Neural crest cell (in vitro differentiated cells): ENCODE results near the gene TMEM117. TPM values are rescaled to one million over a fixed set of nuclear protein-coding genes. Genes with fewer than 3 reads are reported as not detected.

Experiments
- DNase-seq: peaks from one replicate; pipeline ENCODE4 v3.0.0; 2021; ENCODE audit warnings: low read depth, mixed read lengths, low spot score
- H3K27ac Mint-ChIP-seq: one replicate; pipeline ENCODE4 v1.8.0; 2021; ENCODE audit warnings: mild to moderate bottlenecking, mixed read lengths; ENCODE audit not compliant: unreplicated experiment
- H3K27me3 Mint-ChIP-seq: 2 replicates; pipeline ENCODE4 v1.8.0; 2021; ENCODE audit warnings: low read depth, mild to moderate bottlenecking, mixed read lengths
- H3K36me3 Mint-ChIP-seq: 2 replicates; pipeline ENCODE4 v1.8.0; 2021; ENCODE audit warnings: low read depth, mild to moderate bottlenecking, mixed read lengths
- H3K4me1 Mint-ChIP-seq: 2 replicates; pipeline ENCODE4 v1.8.0; 2021; ENCODE audit warnings: mixed read lengths
- H3K4me3 Mint-ChIP-seq: one replicate; pipeline ENCODE4 v1.8.0; 2021; ENCODE audit warnings: mild to moderate bottlenecking, mixed read lengths
- H3K9me3 Mint-ChIP-seq: 2 replicates; pipeline ENCODE4 v1.8.0; 2021; ENCODE audit warnings: mixed read lengths
- CTCF ChIP-seq: fragments of 200-600 bp; sonication (generic); conservative IDR thresholded peaks from 2 replicates; pipeline ENCODE4 v1.5.0; 2021; ENCODE audit warnings: antibody characterized with exemption, mild to moderate bottlenecking
- total RNA-seq: library from RNA; stranded (reverse); gene quantifications from 2 replicates; pipeline ENCODE4 v1.2.1, GENCODE V29; 2021

The TMEM117 gene
- total RNA-seq, 1 donor from 2014 or later, result 7.6 TPM

GRCh38 chr12:44225149-44225510 lies 389.2 kb downstream of the TMEM117 start:
- H3K36me3 Mint-ChIP-seq, result no peaks in the 10 kb centered on the region
- DNase-seq, result no peak

GRCh38 chr12:44227616-44228015 lies 391.7 kb downstream of the TMEM117 start:
- Mint-ChIP-seq H3K27ac (no peak overlapping the region), H3K27me3 (no peaks in the 10 kb centered on the region), H3K4me1 (no peaks in the 10 kb centered on the region), H3K9me3 (no peaks in the 10 kb centered on the region), H3K4me3 (no peak overlapping the region), H3K36me3 (no peaks in the 10 kb centered on the region)
- no peak for TF ChIP-seq CTCF
- no peak for DNase-seq

More at GRCh38 chr12:44225149-44225510, 389.2 kb downstream of the TMEM117 start:
- TF ChIP-seq CTCF, result no peak
- Mint-ChIP-seq H3K27me3 (no peaks in the 10 kb centered on the region), H3K4me1 (no peaks in the 10 kb centered on the region), H3K9me3 (no peaks in the 10 kb centered on the region), H3K4me3 (no peak overlapping the region), H3K27ac (no peak overlapping the region)

- H3K27ac Mint-ChIP-seq, result no peak overlapping the region
- no peaks in the 10 kb centered on the region for H3K4me1 Mint-ChIP-seq
- no peak overlapping the region for H3K4me3 Mint-ChIP-seq
- no peak for DNase-seq
- H3K36me3 Mint-ChIP-seq, result no peaks in the 10 kb centered on the region
- H3K27me3 Mint-ChIP-seq, result no peaks in the 10 kb centered on the region
- H3K9me3 Mint-ChIP-seq, result no peaks in the 10 kb centered on the region
- no peak for TF ChIP-seq CTCF
Measured at GRCh38 chr12:44229846-44230245, 394.0 kb downstream of the TMEM117 start.

GRCh38 chr12:44235674-44236073 lies 399.8 kb downstream of the TMEM117 start:
- H3K27me3 Mint-ChIP-seq, result no peaks in the 10 kb centered on the region
- TF ChIP-seq CTCF, result no peak
- no peak overlapping the region for H3K4me3 Mint-ChIP-seq
- no peaks in the 10 kb centered on the region for H3K36me3 Mint-ChIP-seq
- no peak for DNase-seq
- H3K9me3 Mint-ChIP-seq, result no peaks in the 10 kb centered on the region
- H3K27ac Mint-ChIP-seq, result no peak overlapping the region
- no peaks in the 10 kb centered on the region for H3K4me1 Mint-ChIP-seq

GRCh38 chr12:44240186-44240585 lies 404.3 kb downstream of the TMEM117 start:
- Mint-ChIP-seq H3K36me3 (no peaks in the 10 kb centered on the region), H3K27me3 (no peaks in the 10 kb centered on the region), H3K4me3 (no peak overlapping the region), H3K9me3 (peaks cover 6% of the 10 kb centered on the region), H3K4me1 (no peaks in the 10 kb centered on the region), H3K27ac (no peak overlapping the region)
- DNase-seq, result no peak
- no peak for TF ChIP-seq CTCF

- no peak overlapping the region for H3K4me3 Mint-ChIP-seq
- no peak overlapping the region for H3K27ac Mint-ChIP-seq
- no peaks in the 10 kb centered on the region for H3K27me3 Mint-ChIP-seq
- no peaks in the 10 kb centered on the region for H3K4me1 Mint-ChIP-seq
- no peaks in the 10 kb centered on the region for H3K36me3 Mint-ChIP-seq
- TF ChIP-seq CTCF, result no peak
- DNase-seq, result no peak
- peaks cover 9% of the 10 kb centered on the region for H3K9me3 Mint-ChIP-seq
Measured at GRCh38 chr12:44245932-44246331, 410.1 kb downstream of the TMEM117 start.
